Measurements from ENCODE around the gene UNC5B.

Gene UNC5B

DNA sequence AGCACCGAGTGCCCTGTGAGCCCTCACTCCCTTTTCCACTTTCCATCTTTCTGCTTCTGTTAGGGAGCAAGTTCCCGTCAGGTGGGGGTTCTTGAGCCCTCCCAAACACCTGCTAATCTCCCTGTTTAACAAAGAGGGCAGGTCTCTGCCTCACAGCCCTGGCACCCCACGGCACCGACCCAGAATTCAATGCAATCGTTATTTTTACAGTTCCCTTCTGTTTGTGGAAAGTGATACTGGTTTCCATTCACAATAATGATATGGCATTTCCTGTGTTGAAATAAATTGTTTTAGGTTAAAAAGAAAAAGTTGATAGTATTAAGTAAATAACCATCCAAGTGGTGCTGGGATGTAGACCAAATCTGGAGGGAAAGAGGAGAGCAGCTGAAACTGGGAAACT lies 67.8 kb downstream of the UNC5B start:
- no peak overlapping the region for H3K4me3 ChIP-seq (ENCODE audit: control insufficient read depth, low read depth, low read length)
- no peak for DNase-seq (ENCODE audit: low read depth)
- TF ChIP-seq CTCF (IDR thresholded peaks at IDR 0.05; ENCODE audit: control insufficient read depth, insufficient read depth, low read depth, low read length, missing control alignments), result no peak

- H3K4me3 ChIP-seq (ENCODE audit: control insufficient read depth, low read depth, low read length), result no peak overlapping the region
- DNase-seq (ENCODE audit: low read depth), result no peak
- TF ChIP-seq CTCF (IDR thresholded peaks at IDR 0.05; ENCODE audit: control insufficient read depth, insufficient read depth, low read depth, low read length, missing control alignments), result no peak
These were observed 68.5 kb downstream of the UNC5B start for GRCh38 chr10:71280825-71281224.

DNA sequence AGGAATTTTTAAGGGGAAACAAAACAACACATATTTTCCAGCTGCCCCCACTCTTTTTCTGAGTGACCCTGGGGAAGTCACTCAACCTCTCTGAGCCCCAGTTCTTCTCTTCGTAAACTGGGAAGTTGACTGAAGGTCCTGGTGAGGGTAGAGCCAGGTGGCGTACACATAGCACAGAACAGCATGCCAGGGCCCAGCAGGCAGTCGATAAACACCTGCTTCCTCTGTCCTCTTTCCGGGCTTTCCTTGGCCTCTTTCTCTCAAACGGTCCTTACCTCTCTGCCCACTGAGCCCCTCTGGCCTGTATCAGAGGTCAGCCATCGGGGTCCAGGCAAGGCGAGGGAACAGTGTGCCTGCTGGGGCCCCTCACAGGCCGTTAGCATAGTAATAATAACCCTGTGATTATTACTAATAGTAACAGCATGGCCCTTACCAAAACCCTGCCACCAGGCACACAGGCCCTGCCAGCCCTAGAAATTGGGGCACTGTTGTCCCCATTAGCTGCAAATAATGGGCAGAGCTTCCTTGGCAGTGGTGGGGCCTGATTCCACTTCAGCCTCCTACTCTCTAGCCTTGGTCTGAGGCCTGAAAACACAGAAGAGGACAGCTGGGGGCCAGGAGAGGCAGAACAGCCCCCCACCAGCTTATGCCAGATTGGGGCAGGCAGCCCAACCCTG lies 69.4 kb downstream of the UNC5B start:
- no peak for TF ChIP-seq CTCF (IDR thresholded peaks at IDR 0.05; ENCODE audit: control insufficient read depth, insufficient read depth, low read depth, low read length, missing control alignments)
- H3K4me3 ChIP-seq (ENCODE audit: control insufficient read depth, low read depth, low read length), result no peak overlapping the region
- DNase-seq (ENCODE audit: low read depth), result no peak

GRCh38 chr10:71282323-71282680 lies 69.9 kb downstream of the UNC5B start:
- no peak overlapping the region for H3K4me3 ChIP-seq (ENCODE audit: control insufficient read depth, low read depth, low read length)
- TF ChIP-seq CTCF (IDR thresholded peaks at IDR 0.05; ENCODE audit: control insufficient read depth, insufficient read depth, low read depth, low read length, missing control alignments), result no peak
- DNase-seq (ENCODE audit: low read depth), result no peak

DNA sequence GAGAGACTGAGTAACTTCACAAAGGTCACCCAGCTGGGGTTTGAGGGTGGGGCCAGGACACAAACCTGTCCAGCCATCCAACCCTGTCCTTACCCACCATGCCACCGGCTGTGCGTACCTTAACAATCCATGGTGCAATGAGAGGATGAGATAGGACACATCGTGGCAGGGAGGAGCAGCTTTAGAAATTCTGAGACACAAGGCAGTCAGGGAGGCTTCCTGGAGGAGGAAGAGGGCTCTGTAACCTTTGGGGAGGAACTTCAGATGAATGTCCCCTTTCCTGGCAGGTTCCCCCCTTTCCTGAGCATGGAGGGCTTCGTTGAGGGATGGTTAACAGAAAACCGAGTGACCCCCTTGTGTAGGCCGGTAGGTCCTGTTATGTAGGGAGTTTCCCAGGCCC lies 71.0 kb downstream of the UNC5B start:
- TF ChIP-seq CTCF (IDR thresholded peaks at IDR 0.05; ENCODE audit: control insufficient read depth, insufficient read depth, low read depth, low read length, missing control alignments), result no peak

DNA sequence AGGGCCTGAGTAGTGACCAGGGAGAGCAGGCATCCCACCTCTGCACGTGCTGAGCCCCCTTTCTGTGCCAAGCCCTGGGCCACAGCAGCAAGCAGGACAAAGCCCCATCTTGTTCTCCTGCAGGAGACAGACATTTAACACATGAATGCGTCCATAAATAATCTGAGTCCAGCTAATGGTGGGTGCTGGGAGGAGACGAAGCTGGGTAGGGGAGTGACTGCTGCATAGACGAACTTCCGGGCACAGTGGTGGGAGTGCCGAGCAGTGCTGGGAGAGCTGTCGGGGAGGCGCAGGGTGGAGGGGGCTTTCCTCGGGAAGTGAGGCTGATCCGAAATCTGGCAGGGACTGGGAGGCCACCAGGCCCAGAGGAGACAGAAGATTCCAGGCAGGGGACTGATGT lies 71.5 kb downstream of the UNC5B start:
- no peak for TF ChIP-seq CTCF (IDR thresholded peaks at IDR 0.05; ENCODE audit: control insufficient read depth, insufficient read depth, low read depth, low read length, missing control alignments)
- no peak for DNase-seq (ENCODE audit: low read depth)
- no peak overlapping the region for H3K4me3 ChIP-seq (ENCODE audit: control insufficient read depth, low read depth, low read length)

More for the DNA sequence above, 71.0 kb downstream of the UNC5B start:
- DNase-seq (ENCODE audit: low read depth), result no peak
- H3K4me3 ChIP-seq (ENCODE audit: control insufficient read depth, low read depth, low read length), result no peak overlapping the region
